Trophoblast cell (in vitro differentiated cells and primary cell): ENCODE measurements around the gene LYPD8.

Experiments
- DNase-seq, 2 donors: peaks; one replicate each; pipeline ENCODE4 v3.0.0-alpha.2; 2016
- H2AFZ ChIP-seq: 2 replicates; pipeline ENCODE4 v1.6.1; 2013; ENCODE audit warnings: low read length, moderate library complexity, mild to moderate bottlenecking; ENCODE audit not compliant: insufficient read depth, poor library complexity
- H2AK5ac ChIP-seq: 2 replicates; pipeline ENCODE4 v1.6.1; 2013; ENCODE audit warnings: mild to moderate bottlenecking, low read length
- H2BK120ac ChIP-seq: 2 replicates; pipeline ENCODE4 v1.6.1; 2013; ENCODE audit warnings: low read length, mild to moderate bottlenecking, moderate library complexity; ENCODE audit not compliant: insufficient read depth, poor library complexity
- H2BK12ac ChIP-seq: 2 replicates; pipeline ENCODE4 v1.6.1; 2013; ENCODE audit warnings: mild to moderate bottlenecking, low read length, moderate library complexity
- H2BK5ac ChIP-seq: 2 replicates; pipeline ENCODE4 v1.6.1; 2013; ENCODE audit warnings: low read length, low read depth, moderate library complexity, mild to moderate bottlenecking; ENCODE audit not compliant: poor library complexity
- H3K14ac ChIP-seq: 2 replicates; pipeline ENCODE4 v1.6.1; 2013; ENCODE audit warnings: mild to moderate bottlenecking, low read length
- H3K18ac ChIP-seq: 2 replicates; pipeline ENCODE4 v1.6.1; 2013; ENCODE audit warnings: mild to moderate bottlenecking, low read length
- H3K23ac ChIP-seq: 2 replicates; pipeline ENCODE4 v1.6.1; 2013; ENCODE audit warnings: low read length
- H3K27ac ChIP-seq: 2 replicates; pipeline ENCODE4 v1.5.1; 2013; ENCODE audit warnings: low read depth, mild to moderate bottlenecking, inconsistent platforms, low read length, moderate library complexity
- H3K27me3 ChIP-seq: 2 replicates; pipeline ENCODE4 v1.6.1; 2013; ENCODE audit warnings: inconsistent platforms, mild to moderate bottlenecking, low read length, moderate library complexity; ENCODE audit not compliant: insufficient read depth
- H3K36me3 ChIP-seq, 2 experiments: 1 replicate in 1 of 2; 2 replicates in 1 of 2; pipeline ENCODE4 v1.6.1; 2013; ENCODE audit warnings: low read length in 2 of 2, mild to moderate bottlenecking in 2 of 2, moderate library complexity in 1 of 2; ENCODE audit not compliant: insufficient read depth in 2 of 2, control insufficient read depth in 1 of 2
- H3K4ac ChIP-seq: 2 replicates; pipeline ENCODE4 v1.6.1; 2013; ENCODE audit warnings: low read depth, mild to moderate bottlenecking, low read length, moderate library complexity
- H3K4me1 ChIP-seq, 2 experiments: 1 replicate in 1 of 2; 2 replicates in 1 of 2; pipeline ENCODE4 v1.6.1; 2013; ENCODE audit warnings: low read length in 2 of 2, mild to moderate bottlenecking in 2 of 2, moderate library complexity in 1 of 2; ENCODE audit not compliant: insufficient read depth in 2 of 2, control insufficient read depth in 1 of 2
- H3K4me2 ChIP-seq: 2 replicates; pipeline ENCODE4 v1.6.1; 2013; ENCODE audit warnings: inconsistent platforms, mild to moderate bottlenecking, low read length, moderate library complexity
- H3K4me3 ChIP-seq: 2 replicates; pipeline ENCODE4 v1.5.1; 2013; ENCODE audit warnings: mild to moderate bottlenecking, low read depth, low read length, inconsistent platforms
- H3K79me1 ChIP-seq: one replicate; pipeline ENCODE4 v1.6.1; 2013; ENCODE audit warnings: low read length
- H3K79me2 ChIP-seq: 2 replicates; pipeline ENCODE4 v1.6.1; 2013; ENCODE audit warnings: low read length, mild to moderate bottlenecking; ENCODE audit not compliant: control insufficient read depth, insufficient read depth, poor library complexity
- H3K9ac ChIP-seq: 2 replicates; pipeline ENCODE4 v1.6.1; 2013; ENCODE audit warnings: mild to moderate bottlenecking, low read length
- H3K9me3 ChIP-seq: 2 replicates; pipeline ENCODE4 v1.6.1; 2013; ENCODE audit warnings: low read depth, mild to moderate bottlenecking, control low read depth, inconsistent platforms, low read length; ENCODE audit not compliant: insufficient read depth
- H4K12ac ChIP-seq: 2 replicates; pipeline ENCODE4 v1.6.1; 2013; ENCODE audit warnings: low read depth, mild to moderate bottlenecking, low read length, moderate library complexity
- H4K8ac ChIP-seq: 2 replicates; pipeline ENCODE4 v1.6.1; 2013; ENCODE audit warnings: low read depth, mild to moderate bottlenecking, low read length, moderate library complexity
- H4K91ac ChIP-seq: one replicate; pipeline ENCODE4 v1.6.1; 2013; ENCODE audit warnings: low read depth, mild to moderate bottlenecking, low read length, moderate library complexity
- WGBS: extraction: QIAGEN DNeasy Blood & Tissue Kit; methylation state at CpG from one replicate; pipeline ENCODE4 v1.1.7; 2013; ENCODE audit warnings: missing lambda C conversion rate; ENCODE audit not compliant: insufficient read length, insufficient coverage; ENCODE audit errors: extremely low coverage; 5-methylcytosine and 5-hydroxymethylcytosine counted together

LYPD8 gene

GRCh38 chr1:248704606-248705005 is 51.0 kb downstream of the LYPD8 start:
- H2BK12ac ChIP-seq: no peak overlapping the region
- H3K4me2 ChIP-seq: no peak overlapping the region
- H2BK120ac ChIP-seq: no peak overlapping the region
- no peak overlapping the region for H2AK5ac ChIP-seq
- H3K36me3 ChIP-seq: peaks cover 0 to 2% of the 10 kb centered on the region in 2 experiments
- no peak overlapping the region for H3K18ac ChIP-seq
- H3K27me3 ChIP-seq: no peaks in the 10 kb centered on the region
- peaks cover 20% of the 10 kb centered on the region for H3K9me3 ChIP-seq
- no peak overlapping the region for H2AFZ ChIP-seq
- no peak overlapping the region for H2BK5ac ChIP-seq
- no peaks in the 10 kb centered on the region for H3K79me1 ChIP-seq
- no peak overlapping the region for H3K27ac ChIP-seq
- H3K4ac ChIP-seq: no peak overlapping the region
- H4K12ac ChIP-seq: no peak overlapping the region
- no peak overlapping the region for H4K91ac ChIP-seq
- no peak overlapping the region for H4K8ac ChIP-seq
- H3K14ac ChIP-seq: no peak overlapping the region
- H3K9ac ChIP-seq: no peak overlapping the region
- WGBS: no CpG with 5 or more reads among the region's 2 CpGs
- no peaks in the 10 kb centered on the region for H3K4me1 ChIP-seq
- no peak overlapping the region for H3K4me3 ChIP-seq
- DNase-seq: no peak
- H3K23ac ChIP-seq: no peak overlapping the region
- no peaks in the 10 kb centered on the region for H3K79me2 ChIP-seq

GRCh38 chr1:248703674-248704073 is 51.9 kb downstream of the LYPD8 start:
- no peak overlapping the region for H2AFZ ChIP-seq
- H3K23ac ChIP-seq: no peak overlapping the region
- no peak overlapping the region for H2BK120ac ChIP-seq
- H3K36me3 ChIP-seq: peaks cover 0 to 2% of the 10 kb centered on the region in 2 experiments
- H3K27ac ChIP-seq: no peak overlapping the region
- H4K8ac ChIP-seq: no peak overlapping the region
- peak in 1 of 2 donors; percentile 21 for DNase-seq
- H2AK5ac ChIP-seq: no peak overlapping the region
- no peak overlapping the region for H3K9ac ChIP-seq
- no peaks in the 10 kb centered on the region for H3K79me1 ChIP-seq
- H4K12ac ChIP-seq: no peak overlapping the region
- no peaks in the 10 kb centered on the region for H3K4me1 ChIP-seq
- no peaks in the 10 kb centered on the region for H3K27me3 ChIP-seq
- H3K18ac ChIP-seq: no peak overlapping the region
- no peak overlapping the region for H3K4me3 ChIP-seq
- no CpG with 5 or more reads among the region's 2 CpGs for WGBS
- no peak overlapping the region for H2BK5ac ChIP-seq
- H3K9me3 ChIP-seq: peaks cover 18% of the 10 kb centered on the region
- H3K4me2 ChIP-seq: no peak overlapping the region
- no peak overlapping the region for H3K14ac ChIP-seq
- H3K79me2 ChIP-seq: no peaks in the 10 kb centered on the region
- no peak overlapping the region for H4K91ac ChIP-seq
- no peak overlapping the region for H2BK12ac ChIP-seq
- H3K4ac ChIP-seq: no peak overlapping the region

GRCh38 chr1:248702714-248703113 is 52.8 kb downstream of the LYPD8 start, which contains the start of gene OR14I1:
TSS of gene OR14I1 (minus strand) at chr1:248702766.
- Histone ChIP-seq H4K12ac (no peak within 1 kb of the TSS), H4K8ac (no peak within 1 kb of the TSS), H3K79me1 (no peaks in the 10 kb centered on the region), H3K9ac (no peak within 1 kb of the TSS), H3K4me1 (no peaks in the 10 kb centered on the region), H4K91ac (no peak within 1 kb of the TSS), H3K4me3 (no peak within 1 kb of the TSS), H2AFZ (no peak within 1 kb of the TSS), H3K14ac (no peak within 1 kb of the TSS), H3K27ac (no peak within 1 kb of the TSS), H2BK12ac (no peak within 1 kb of the TSS), H3K4ac (no peak within 1 kb of the TSS), H3K23ac (no peak within 1 kb of the TSS), H3K4me2 (no peak within 1 kb of the TSS), H2BK5ac (no peak within 1 kb of the TSS), H3K36me3 (peaks cover 0 to 2% of the 10 kb centered on the region in 2 experiments), H3K9me3 (peaks cover 18% of the 10 kb centered on the region), H3K27me3 (no peaks in the 10 kb centered on the region), H3K18ac (no peak within 1 kb of the TSS), H2BK120ac (no peak within 1 kb of the TSS), H3K79me2 (no peaks in the 10 kb centered on the region), H2AK5ac (no peak within 1 kb of the TSS)
- WGBS: no CpG with 5 or more reads among the region's 1 CpG
- DNase-seq: no peak

- no CpG with 5 or more reads among the region's 1 CpG for WGBS
Observed at GRCh38 chr1:248699099-248699498, 56.5 kb downstream of the LYPD8 start.

More at GRCh38 chr1:248699099-248699498, 56.5 kb downstream of the LYPD8 start:
- no peak overlapping the region for H3K4me2 ChIP-seq
- no peaks in the 10 kb centered on the region for H3K79me1 ChIP-seq
- no peak overlapping the region for H2AFZ ChIP-seq
- H2AK5ac ChIP-seq: no peak overlapping the region
- H3K4me1 ChIP-seq: no peaks in the 10 kb centered on the region
- H3K9ac ChIP-seq: no peak overlapping the region
- no peak overlapping the region for H2BK12ac ChIP-seq
- no peak overlapping the region for H3K27ac ChIP-seq
- H3K4ac ChIP-seq: no peak overlapping the region
- no peak overlapping the region for H2BK120ac ChIP-seq
- no peak overlapping the region for H3K23ac ChIP-seq
- H3K79me2 ChIP-seq: no peaks in the 10 kb centered on the region
- DNase-seq: no peak
- H3K18ac ChIP-seq: no peak overlapping the region
- H4K8ac ChIP-seq: no peak overlapping the region
- no peak overlapping the region for H3K14ac ChIP-seq
- no peaks in the 10 kb centered on the region for H3K27me3 ChIP-seq
- no peak overlapping the region for H4K91ac ChIP-seq
- H2BK5ac ChIP-seq: no peak overlapping the region
- H3K36me3 ChIP-seq: no peaks in the 10 kb centered on the region
- no peak overlapping the region for H4K12ac ChIP-seq
- H3K4me3 ChIP-seq: no peak overlapping the region
- peaks cover 16% of the 10 kb centered on the region for H3K9me3 ChIP-seq
